HG03108 (cell line): ENCODE results near the gene ELF3.
"Not testable (repeated sequence)": the region's sequence is repeated elsewhere in the genome, so short reads cannot be mapped to it uniquely, and the experiment has no call there.

Experiments used
- ATAC-seq: cut with Tn5 transposase; IDR thresholded peaks from one replicate; pipeline ENCODE4 v1.9.1; 2021; ENCODE audit warnings: moderate library complexity; ENCODE audit not compliant: unreplicated experiment

Gene ELF3

GRCh38 chr1:202034149-202034682, 23.8 kb downstream of the ELF3 start:
- ATAC-seq, result no peak

- ATAC-seq, result no peak
Measured at GRCh38 chr1:202034683-202035462, 24.5 kb downstream of the ELF3 start.

DNA sequence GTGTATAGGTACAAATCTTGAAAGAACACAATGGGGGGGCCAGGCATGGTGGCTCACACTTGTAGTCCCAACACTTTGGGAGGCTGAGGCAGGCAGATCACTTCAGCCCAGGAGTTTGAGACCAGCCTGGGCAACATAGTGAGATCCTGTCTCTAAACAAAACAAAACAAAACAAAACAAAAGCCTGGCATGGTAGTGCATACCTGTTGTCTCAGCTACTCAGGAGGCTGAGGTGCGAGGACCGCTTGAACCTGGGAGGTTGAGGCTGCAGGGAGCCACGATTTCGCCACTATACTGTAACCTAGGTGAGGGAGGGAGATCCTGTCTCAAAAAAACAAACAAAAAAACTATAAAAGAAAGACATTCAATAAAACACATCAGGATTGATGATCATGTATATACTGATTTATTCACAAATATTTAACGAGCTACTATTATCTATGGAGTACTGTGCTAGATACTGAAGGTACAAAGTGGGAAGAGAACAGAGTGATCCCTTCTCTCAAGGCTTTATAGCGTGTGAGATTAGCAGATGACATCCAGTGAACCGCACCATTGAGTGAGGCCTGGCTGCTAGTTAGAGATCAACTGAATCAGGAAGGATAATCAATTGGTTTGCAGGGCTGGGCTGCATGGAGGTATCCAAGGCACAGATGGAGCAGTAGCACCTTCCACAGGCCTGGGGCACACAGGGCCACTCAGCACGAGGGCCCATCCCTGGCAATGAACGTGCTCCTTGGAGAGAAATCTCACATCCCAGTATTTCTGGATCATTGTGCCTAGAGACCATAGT, 26.4 kb downstream of the ELF3 start:
- ATAC-seq, result no peak

- no peak for ATAC-seq
Measured at GRCh38 chr1:202037706-202038296, 27.4 kb downstream of the ELF3 start.

DNA sequence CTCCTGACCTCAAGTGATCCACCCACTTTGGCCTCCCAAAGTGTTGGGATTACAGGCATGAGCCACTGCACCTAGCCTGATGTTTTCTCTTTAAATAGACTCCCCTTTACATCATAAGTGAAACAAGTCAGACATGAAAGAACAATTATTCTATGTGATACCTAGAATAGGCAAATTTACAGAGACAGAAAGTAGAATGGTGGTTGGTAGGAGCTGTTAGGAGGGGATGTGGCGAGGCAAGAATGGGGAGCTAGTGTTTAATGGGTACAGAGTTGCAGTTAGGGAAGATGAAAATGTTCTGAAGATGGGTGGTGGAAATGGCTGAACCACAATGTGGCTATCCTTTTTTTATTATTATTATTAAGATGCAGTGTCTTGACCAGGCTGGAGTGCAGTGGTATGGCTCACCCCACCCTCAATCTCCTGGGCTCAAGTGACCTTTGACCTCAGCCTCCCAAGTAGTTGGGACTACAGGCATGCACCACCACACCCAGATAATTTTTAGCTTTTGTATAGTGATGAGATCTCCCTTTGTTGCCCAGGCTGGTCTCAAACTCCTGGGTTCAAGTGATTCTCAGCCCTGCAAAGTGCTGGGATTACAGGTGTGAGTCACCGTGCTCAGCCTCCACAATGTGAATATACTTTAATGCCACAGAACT, 28.4 kb downstream of the ELF3 start:
- ATAC-seq, result no peak

- ATAC-seq, result no peak
Measured at GRCh38 chr1:202045705-202046104, 35.3 kb downstream of the ELF3 start.

- no peak for ATAC-seq
Measured at GRCh38 chr1:202046227-202046626, 35.8 kb downstream of the ELF3 start.

DNA sequence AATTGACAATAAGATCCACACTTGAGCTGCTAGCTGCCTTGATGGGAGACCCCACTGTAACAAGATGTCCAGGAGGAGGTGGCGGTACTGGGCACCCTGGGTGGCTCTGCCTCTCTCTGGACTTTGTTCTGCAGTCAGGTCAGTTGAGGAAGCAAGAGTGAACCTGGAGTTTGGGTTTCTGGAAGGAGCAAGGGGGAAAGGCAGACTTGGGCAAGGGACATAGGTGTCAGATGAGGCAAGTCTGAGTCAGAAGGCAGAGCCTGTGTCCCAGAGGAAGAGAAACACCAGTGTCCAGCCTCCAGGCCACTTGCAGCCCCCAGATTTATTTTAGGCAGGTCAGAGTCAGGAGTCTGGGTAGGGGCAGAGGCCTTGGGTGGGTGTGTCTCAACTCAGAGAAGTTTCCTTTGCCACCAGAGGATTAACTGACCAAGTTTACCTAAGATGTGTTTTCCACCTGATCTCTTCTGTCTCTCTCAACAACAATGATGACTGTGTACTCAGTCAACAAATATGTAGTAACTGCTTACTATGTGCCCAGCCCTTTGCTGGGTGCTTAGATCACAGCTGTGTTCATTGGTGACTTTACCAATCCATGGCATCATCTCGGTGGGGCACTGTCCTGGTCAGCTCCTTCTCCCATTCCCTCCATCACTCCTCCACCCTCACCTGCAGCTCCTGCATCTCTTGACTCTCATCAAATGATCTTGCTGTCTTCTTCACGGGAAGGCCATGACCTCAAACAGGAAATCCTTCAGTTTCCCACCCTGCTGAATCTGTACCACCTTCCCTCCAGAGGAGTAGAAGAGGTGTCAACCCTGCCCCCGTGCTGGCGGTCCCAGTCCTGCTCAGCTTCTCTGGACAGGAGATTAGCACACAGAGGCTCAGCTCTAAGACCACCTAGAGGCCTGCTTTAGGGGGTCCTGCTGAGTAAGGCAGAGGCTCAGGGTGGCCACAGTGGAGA, 36.6 kb downstream of the ELF3 start:
- ATAC-seq, result no peak

DNA sequence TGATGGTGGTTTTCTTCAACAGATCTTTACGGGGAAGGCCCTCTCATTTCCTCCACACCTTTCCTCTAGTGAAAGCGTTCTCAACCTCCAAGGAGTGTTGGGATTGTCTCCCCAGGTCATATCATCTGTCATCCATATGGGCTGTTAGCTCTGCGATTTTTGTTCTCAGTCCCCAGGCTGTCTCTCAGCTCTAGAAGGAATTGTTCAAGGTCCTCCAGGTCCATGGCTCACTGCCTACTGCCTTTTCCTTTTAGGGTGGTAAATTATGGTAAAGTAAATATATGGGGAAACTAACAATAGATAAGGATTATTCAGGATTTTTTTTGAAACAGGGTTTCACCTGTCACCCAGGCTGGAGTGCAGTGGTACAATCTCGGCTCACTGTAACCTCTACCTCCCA, 37.6 kb downstream of the ELF3 start:
- no peak for ATAC-seq

GRCh38 chr1:202049129-202049528, 38.7 kb downstream of the ELF3 start:
- ATAC-seq, result no peak

- ATAC-seq, result no peak
Measured at GRCh38 chr1:202054094-202054493, 43.7 kb downstream of the ELF3 start.

DNA sequence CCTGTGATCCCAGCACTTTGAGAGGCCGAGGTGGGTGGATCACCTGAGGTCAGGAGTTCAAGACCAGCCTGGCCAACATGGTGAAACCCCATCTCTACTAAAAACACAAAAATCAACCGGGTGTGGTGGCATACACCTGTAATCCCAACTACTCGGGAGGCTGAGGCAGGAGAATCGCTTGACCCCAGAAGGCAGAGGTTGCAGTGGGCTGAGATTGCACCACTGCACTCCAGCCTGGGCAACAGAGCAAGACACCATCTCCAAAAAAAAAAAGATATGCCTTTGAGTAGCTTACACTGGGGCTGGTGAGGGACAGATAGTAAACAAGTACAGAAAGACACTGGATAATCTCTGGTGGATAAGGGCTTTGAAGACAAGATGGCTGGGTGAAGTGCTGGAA, 44.3 kb downstream of the ELF3 start:
- not testable (repeated sequence) for ATAC-seq

- ATAC-seq, result no peak
Measured at GRCh38 chr1:202056644-202057334, 46.4 kb downstream of the ELF3 start.

DNA sequence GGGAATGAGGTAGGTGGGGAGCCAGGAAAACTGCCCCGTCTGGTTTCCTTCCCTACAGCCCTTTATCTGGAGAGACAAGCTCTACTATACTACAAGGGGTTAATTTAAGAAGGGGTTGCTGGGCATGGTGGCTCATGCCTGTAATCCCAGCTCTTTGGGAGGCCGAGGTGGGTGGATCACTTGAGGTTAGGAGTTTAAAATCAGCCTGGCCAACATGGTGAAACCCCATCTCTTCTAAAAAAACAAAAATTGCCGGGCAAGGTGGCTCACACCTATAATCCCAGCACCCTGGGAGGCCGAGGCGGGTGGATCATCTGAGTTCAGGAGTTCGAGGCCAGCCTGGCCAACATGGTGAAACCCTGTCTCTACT, 46.9 kb downstream of the ELF3 start:
- ATAC-seq, result not testable (repeated sequence)

- no peak for ATAC-seq
Measured at GRCh38 chr1:202058001-202058908, 47.9 kb downstream of the ELF3 start.

DNA sequence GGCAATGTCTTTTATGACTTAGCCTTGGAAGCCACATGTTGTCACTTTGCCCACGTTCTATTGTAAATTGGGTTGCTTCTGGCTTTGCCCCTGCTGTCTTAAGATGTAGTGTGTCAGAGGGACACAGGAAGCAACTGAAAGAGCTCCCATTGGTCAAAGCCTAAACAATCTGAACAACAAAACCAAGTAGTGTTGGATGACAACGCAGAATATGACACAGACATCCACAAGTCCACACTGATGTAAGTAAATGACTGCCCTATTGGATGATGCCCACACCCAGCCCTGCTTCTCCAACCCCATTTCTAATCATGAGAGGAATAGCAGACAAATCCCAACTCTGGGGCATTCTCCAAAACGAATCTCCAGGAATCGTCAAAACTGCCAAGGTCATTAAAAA, 50.7 kb downstream of the ELF3 start:
- ATAC-seq, result no peak

DNA sequence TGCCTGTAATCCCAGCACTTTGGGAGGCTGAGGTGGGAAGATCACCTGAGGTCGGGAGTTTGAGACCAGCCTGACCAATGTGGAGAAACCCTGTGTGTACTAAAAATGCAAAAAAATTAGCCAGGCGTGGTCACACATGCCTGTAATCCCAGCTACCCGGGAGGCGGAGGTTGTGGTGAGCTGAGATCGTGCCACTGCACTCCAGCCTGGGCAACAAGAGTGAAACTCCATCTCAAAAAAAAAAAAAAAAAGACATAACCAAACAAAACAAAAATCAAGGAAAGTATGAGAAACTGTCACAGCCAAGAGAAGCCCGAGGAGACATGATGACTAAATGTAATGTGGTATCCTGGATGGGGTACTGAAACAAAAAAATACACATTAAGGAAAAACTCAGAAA, 51.4 kb downstream of the ELF3 start:
- ATAC-seq, result not testable (repeated sequence)

DNA sequence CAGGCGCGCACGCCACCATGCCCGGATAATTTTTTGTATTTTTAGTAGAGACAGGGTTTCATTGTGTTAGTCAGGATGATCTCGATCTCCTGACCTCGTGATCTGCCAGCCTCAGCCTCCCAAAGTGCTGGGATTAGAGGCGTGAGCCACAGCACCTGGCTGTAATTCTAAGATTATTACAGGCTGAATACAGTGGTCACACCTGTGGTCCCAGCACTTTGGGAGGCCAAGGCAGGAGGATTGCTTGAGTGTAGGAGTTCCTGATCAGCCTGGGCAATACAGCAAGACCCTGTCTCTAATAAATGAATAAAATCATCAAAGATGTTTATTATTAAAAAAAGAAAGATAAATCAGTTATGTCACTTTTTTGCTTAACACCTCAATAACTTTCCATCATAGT, 52.2 kb downstream of the ELF3 start:
- ATAC-seq, result not testable (repeated sequence)
